ENCODE results near the gene DLG1. TPM values are rescaled to one million over a fixed set of nuclear protein-coding genes. Genes with fewer than 3 reads are reported as not detected.
"Not testable (repeated sequence)": the region's sequence is repeated elsewhere in the genome, so short reads cannot be mapped to it uniquely, and the experiment has no call there.

DLG1 gene
- total RNA-seq, 1 donor from 2014 or later: 102 TPM

DNA sequence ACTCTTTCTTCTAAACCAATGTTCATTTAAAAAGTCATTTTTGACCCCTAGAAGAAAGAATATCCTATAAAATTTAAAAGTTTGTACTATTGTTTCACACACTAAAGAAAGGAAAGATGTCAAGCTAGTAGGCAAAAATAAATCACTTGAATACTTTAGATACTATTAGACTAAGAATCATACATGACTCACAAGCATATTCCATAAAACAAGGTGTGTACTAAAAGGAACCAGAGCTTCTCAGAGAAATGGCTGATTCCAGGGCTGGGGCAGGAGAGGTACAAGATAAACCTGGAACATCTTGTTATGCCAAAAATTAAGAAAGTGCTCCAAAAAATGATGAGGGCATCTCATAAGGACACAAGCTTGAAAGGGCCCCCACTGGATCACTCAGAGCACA lies 8.7 kb downstream of the DLG1 start:
- DNase-seq (ENCODE audit: low spot score): no peak

DNA sequence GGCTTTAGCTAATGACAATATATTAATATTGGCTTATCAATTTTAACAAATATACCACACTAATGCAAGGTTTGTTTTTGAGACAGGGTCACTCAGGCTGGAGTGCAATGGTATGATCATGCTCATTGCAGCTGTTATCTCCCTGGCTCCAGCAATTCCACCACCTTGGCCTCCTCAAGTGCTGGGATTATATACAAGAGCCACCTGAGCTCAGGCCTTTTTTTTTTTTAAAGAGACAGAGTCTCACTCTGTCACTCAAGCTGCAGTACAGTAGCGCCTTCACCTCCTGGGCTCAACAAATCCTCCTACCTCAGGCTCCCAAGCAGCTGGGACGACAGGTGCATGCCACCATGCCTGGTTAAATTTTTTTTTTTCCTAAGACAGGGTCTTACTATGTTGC lies 11.7 kb downstream of the DLG1 start:
- no peak for DNase-seq (ENCODE audit: low spot score)

DNA sequence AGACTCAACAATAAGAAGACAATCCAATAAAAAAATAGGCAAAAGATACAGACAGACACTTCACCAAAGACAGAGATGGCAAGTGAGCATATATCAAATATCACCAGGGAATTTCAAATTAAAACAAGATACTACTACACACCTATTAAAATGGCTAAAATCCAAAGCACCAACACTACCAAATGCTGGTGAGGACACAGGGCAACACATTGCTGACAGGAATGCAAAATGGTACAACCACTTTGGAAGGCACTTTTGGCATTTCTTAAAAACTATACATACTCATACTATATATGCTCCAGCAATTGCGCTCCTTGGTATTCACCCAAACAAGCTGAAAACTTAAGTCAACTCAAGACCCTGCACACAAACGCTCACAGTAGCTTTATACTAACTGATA lies 12.9 kb downstream of the DLG1 start:
- no peak for DNase-seq (ENCODE audit: low spot score)

DNA sequence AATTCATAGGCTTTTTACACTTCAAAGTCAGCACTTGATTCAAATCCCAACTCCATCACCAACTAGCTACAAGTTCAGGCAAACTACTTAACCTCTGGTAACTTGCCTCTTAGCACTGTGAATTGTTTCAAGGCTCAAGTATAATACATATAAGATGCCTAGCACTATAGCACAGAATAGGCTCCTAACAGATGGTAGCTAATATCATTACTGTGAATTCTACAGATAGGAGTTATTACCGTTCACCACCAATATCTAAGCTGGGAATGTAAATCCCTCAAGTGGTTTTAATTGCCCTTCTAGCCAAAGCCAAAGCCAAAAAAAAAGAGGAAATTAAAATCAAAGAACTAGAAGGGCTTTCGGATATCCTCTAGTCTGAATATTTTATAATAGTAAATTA lies 15.4 kb downstream of the DLG1 start:
- DNase-seq (ENCODE audit: low spot score): no peak

DNA sequence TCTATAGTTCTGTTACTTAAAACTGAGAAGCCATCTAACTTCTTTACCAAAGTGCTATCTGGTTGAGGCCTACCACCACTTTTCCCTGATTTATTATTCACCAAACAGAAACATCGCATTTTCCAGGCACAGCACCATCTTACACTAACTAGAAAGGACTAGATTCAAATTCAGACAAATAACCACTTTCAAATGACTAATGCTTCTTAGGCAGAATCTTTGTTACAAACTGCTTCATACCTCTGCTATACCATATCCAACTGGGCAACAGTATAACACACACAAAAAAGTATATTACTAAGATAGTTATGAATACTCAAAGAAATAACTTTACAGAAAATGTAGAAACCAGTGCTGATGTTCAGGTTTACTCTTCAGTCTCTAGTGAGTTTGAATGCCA lies 16.6 kb downstream of the DLG1 start:
- no peak for DNase-seq (ENCODE audit: low spot score)

DNA sequence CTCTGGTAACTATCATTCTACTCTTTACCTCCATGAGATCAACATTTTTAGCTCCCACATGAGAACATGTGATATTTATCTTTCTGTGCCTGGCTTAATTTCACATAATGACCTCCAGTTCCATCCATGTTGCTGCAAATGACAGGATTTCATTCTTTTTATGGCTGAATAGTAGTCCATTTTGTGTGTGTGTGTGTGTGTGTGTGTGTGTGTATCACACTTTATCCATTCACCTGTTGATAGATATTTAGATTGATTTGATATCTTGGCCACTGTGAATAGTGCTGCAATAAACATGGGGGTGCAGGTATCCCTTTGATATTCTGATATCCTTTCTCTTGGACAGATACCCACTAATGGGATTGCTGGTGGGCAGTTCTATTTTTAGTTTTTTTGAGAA lies 18.3 kb downstream of the DLG1 start:
- no peak for DNase-seq (ENCODE audit: low spot score)

DNA sequence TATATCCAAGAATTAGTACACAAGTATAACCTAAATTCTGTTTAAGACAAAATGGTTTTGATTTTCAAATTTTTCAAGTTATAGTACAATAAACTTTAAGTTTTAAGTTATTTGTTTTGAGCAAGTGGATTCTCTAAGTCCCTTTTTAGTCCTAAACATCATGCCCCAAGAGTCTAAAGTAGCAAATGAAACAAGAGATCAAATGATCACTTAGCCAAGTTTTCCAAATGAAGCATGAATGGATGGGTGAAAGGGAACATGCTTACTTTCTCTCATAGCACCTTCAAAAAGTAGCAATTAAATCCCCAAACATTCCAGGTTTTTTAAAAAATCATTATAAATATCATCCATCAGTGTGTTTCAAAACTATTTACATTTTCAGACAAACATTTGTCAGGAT lies 19.5 kb downstream of the DLG1 start:
- no peak for DNase-seq (ENCODE audit: low spot score)

DNA sequence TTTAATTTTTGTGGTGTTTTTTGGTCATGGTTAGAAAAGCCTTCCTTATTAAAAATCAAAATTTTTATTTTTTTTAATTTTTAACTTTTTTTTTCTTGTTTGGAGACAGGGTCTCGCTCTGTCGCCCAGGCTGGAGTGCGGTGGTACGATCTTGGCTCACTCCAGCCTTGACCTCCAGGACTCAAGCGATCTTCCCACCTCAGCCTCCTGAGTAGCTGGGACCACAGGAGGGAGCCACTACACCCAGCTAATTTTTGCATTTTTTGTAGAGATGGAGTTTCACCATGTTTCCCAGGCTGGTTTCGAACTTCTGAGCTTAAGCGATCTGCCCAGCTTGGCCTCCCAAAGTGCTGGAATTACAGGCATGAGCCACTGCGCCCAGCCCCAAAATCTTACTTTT lies 21.6 kb downstream of the DLG1 start:
- not testable (repeated sequence) for DNase-seq (ENCODE audit: low spot score)

DNA sequence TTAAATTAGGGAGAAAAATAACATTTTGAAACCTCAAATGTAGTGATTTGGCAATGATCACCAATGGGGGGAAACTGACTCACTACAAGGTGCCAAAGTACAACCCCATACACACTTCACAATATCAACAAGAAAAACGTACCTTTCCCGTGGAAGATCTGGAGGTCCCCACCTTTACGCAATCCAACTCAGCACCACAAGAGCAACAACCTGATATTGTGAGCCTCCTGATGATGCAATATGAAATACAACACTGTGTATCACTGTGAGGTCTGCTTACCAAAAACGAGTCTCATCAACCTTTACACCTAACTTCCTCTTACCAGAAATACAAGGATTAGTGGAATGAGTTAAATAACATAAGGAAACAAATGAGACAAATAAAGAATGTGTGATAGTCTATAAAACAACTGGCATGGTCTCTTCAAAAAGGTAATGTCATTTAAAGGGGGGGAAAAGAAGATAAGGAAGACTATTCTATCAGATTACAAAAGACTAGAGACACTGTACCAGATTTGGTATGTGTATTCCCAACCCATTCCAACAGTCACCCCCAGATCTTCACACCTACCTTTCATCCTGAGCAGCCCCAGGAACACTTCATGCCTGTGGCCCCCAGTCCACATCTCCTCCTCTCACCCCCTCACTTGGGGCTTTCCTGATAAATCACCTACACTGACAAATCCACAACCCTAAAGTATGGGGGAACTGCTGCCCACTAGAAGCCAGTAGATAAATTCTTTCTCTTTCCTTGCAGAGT lies 27.7 kb downstream of the DLG1 start:
- DNase-seq (ENCODE audit: low spot score): no peak

DNA sequence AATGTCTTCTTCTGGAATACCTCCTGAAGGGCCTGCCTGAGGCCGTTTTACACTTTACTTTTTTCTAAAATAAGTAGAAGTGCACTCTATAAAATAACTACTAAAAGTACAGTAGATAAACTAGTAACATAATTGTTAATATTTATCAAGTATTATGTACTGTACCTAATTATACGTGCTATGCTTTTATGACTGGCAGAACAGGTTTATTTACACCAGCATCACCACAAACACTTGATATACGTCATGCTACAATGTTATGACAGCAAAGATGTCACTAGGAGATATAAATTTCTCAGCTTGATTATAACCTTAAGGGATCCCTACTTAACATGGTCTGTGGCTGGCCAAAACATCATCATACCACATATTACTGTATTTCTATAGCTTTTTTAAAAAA lies 29.4 kb downstream of the DLG1 start:
- DNase-seq (ENCODE audit: low spot score): no peak

DNA sequence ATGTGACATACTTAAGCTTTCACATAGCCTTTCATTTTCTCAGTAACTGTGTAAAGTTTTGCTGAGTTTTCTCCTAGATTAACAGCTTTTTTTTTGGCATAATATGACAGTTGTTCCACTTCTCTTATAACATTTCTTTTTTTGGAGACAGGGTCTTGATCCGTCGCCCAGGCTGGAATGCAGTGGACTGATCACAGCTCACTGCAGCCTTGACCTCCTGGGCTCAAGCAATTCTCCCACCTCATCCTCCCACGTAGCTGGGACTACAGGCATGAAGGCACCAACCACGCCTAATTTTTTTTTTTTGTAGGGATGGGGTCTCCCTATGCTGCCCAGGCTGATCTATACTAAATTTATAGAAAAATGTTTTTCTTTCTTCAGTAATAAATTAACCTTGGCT lies 30.1 kb downstream of the DLG1 start:
- DNase-seq (ENCODE audit: low spot score): no peak

DNA sequence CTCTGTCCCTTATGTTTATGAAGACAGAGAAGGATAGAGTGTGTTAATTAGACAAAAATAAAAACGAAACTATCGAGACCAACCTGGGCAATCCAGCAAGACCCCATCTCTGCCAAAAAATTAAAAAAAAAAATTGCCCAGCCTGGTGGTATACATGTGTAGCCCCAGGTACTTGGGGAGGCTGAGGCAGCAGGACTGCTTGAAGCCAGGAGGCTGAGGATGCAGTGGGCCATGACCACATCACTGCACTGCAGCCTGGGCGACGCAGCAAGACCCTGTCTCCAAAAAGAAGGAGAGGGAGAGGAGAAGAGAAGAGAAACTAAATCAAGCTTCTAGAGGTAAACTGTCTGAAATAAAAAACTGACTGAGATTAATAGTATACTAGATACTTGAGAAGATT lies 32.1 kb downstream of the DLG1 start:
- no peak for DNase-seq (ENCODE audit: low spot score)

DNA sequence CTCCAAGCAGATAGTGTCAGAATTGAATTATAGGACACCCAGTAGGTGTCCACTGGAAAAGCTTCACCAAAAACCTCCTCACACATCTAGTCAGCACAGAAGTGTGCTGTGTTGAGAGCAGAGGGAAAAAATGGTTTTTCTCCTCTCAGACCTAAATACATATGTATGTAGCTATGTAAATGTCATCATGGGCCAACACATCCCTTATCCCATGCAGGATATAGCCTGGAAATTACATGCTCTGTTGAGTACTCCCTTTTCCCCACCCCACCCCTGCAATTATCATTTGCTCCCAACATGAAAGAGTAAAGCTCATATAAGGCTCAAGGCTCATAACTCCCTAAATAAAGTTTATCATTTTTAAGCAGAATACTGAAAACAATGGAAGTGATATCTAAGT lies 35.7 kb downstream of the DLG1 start:
- no peak for DNase-seq (ENCODE audit: low spot score)

DNA sequence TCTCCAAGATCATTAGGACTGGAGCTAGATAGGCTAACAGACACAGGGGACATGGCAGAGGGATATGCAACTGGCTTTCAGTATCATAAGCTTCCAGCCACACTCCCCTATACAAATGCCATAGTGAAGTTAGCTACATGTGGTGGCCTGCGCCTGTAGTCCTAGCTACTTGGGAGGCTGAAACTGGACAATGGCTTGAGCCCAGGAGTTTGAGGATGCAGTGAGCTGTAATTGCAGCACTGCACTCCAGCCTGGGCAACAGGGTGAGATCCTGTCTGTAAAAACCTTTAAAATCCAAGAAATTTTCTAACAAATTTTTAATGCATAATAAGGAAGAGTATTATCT lies 37.3 kb downstream of the DLG1 start:
- DNase-seq (ENCODE audit: low spot score): no peak

DNA sequence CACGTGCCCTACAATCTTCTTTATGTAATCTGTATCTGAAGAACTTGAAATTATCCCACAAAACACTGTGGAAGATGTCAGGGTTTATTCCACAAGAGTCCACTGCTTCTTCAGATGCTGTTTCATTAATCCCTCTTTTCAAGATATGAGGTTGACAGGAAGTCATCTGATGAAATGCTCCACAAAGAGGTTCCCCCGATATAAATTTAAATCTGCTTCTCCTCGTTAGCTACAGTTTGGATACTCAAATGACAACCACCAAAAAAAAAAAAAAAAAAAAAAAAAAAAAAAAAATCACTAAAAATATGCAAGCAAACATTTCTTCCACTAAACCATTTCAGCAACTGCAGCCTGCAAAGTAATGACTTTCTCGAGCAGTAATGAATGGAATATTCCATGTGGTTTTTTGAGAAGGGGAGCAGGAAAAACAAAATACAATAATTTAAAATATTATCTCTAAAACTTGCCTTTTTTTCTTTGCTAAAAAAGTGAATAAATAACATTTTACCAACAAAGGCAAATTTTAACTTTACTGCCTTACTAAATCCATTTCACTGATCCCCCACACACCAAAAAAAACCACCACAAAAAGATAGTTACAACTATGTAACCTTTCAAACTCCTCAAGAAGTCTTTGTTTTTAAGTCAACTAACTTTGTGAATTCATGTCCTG lies 37.8 kb downstream of the DLG1 start:
- DNase-seq (ENCODE audit: low spot score): peak; percentile 44

DNA sequence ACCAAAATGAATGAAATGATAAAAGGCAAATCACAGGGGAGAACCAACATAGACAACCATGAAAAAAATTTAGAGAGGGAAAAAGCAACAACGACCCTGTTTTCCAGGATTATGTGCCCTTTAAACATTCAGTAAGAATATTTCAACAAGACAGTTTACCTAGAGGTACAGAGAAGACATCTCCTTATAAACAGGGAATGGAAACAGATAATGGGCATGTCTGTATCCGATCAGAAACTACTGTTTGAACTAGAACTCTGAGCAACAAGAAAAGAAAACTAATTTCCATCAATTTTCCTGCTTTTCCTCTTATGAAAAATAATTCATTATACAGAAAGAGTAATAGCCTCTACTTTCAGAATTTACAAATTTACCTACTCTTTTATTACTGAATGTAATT lies 39.3 kb downstream of the DLG1 start:
- DNase-seq (ENCODE audit: low spot score): no peak

DNA sequence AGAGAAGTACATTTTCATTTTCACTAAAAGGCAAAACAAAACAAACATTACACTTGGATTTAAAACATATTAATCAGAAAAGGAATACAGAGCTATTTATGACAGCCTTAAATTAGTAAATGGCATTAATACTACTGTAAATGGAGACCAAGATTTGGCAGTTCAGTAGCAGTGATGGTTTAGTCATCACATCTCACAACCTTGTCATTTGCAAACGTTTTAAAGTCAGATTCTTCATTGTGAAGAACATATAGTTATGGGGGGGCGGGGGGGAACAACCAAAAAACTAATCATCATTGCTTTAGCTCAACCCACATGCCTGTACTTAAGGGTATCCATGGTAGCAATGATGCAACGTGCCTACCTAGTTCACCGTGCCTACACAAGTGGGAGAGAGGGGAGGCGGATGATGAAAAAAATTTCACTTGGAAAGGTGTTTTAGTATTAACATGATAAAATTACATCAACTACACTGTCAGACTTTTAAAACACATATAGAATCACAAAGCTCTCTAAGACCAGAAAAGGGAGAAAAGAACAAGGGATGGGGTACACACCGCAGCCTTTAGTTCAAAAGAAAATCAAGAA lies 40.1 kb downstream of the DLG1 start:
- no peak for DNase-seq (ENCODE audit: low spot score)

DNA sequence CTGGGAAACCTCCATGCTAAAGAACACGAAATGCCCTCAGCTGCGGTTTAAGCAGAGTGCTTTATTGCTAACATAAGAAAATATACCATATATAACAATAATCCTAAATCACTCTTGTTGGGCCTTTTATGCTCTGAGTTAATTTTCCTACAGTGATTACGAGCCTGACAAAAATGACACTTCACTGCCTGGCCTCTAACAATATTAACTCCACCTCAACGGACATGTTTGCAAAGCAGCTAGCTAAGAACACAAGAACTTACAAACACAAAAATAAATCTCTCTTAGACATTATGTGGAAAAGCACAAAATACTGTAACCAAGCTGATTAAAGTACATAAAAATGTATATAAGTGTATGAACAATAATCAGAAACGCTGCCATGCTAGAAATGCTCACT lies 40.7 kb downstream of the DLG1 start:
- no peak for DNase-seq (ENCODE audit: low spot score)

DNA sequence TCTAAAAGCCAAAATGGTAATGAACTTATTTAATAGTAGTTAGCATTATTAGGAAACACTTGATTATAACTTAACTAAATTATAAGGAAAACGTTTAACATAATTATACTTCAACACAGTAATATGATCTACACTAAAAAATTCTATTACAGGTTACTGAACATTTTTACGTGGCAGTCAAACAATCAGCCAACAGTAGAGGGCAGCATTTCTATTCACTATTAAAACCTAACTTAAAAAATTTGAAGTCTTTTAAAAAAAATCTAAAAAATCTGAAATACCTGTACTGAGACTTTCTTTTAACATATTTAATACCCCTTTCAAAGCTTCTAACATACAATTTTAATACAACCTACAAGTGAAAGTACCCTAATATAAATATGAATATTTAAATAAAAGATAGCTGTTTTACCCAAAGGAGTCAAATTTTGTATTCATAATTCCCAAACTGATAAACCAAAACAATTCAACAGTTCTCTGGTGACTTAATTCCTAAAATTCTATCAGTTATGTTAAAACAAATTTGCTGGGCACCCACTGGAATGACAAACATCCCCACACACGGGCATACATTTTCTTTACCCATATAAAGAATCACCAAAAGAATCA lies 41.5 kb downstream of the DLG1 start:
- DNase-seq (ENCODE audit: low spot score): peak; percentile 49

DNA sequence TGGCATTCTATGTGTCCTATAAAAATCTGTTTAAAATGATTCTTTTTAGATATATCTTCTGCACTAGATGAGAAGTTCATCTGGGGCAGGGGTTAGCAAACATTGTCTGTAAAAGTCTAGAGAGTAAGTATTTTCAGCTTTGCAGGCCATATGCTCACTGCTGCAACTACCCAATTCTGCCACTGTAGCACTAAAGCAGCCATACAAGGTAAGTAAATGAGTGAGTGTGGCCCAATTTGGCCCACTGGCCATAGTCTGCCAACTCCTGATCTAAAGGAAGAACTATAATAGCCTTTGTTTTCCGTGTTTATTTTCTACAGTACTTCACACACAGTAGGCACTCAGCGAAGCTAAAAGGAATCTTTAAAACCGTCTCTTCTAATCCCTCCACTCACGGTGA lies 42.3 kb downstream of the DLG1 start:
- no peak for DNase-seq (ENCODE audit: low spot score)

DNA sequence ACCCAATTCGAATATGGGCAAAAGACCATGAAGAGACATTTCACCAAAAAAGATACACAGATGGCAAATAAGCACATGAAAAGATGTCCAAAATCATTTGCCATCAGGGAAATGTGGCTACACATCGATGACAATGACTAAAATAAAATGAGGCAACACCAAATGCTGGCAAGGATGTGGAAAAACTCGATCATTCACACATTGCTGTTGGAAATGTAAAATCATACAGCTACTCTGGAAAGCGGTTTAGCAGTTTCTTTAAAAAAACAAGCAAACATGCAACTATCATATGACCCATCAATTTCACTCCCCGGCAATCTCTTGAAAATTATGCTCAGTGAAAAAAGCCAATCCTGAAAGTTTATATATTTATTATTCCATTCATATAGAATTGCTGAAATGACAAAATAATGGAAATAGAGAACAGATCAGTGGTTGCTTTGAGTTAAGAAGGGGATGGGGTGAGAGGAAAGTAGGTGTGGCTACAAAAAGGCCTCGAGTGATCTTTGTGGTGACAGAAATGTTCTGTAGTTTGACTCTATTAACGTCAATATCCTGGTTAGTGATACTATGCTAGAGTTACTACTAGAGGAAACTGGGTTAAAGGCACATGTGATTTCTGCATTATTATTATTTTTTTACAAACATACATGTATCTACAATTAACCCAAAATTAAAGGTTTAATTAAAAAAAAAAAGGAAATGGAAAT lies 45.0 kb downstream of the DLG1 start:
- no peak for DNase-seq (ENCODE audit: low spot score)

DNA sequence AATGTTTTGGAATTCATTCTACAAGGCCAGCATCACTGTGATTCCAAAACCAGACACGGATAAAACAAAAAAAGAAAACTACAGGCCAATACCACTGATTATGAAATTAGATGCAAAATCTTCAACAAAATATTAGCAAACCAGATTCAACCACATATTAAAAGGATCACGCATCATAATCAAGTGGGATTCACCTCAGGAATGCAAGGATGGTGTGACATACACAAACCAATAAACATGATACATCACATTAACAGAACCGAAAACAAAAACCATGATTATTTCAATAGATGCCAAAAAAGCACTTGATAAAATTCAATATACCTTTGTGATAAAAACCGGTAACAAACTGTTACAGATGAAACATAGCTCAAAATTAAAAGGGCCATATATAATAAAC lies 48.9 kb downstream of the DLG1 start:
- DNase-seq (ENCODE audit: low spot score): no peak

Data from umbilical cord (tissue), 2 donors.